Measurements from ENCODE around the gene TTLL11.

The TTLL11 gene

GRCh38 chr9:121853617-121854395, 239.3 kb downstream of the TTLL11 start:
- Histone ChIP-seq H3K4me3 (ENCODE audit: low read depth in 1 of 2, low read length in 1 of 2) (no peak overlapping the region), H3K27ac (no peak overlapping the region), H3K27me3 (no peaks in the 10 kb centered on the region), H3K9me3 (no peaks in the 10 kb centered on the region), H3K4me1 (ENCODE audit: control insufficient read depth in 1 of 2, insufficient read depth in 1 of 2, low read depth in 1 of 2, low read length in 1 of 2) (no peaks in the 10 kb centered on the region), H3K36me3 (no peaks in the 10 kb centered on the region)
- no peak for TF ChIP-seq CTCF (IDR thresholded peaks at IDR 0.05)

GRCh38 chr9:121852651-121853616, 240.2 kb downstream of the TTLL11 start:
- H3K9me3 ChIP-seq = no peaks in the 10 kb centered on the region
- no peaks in the 10 kb centered on the region for H3K36me3 ChIP-seq
- H3K27ac ChIP-seq = no peak overlapping the region
- H3K4me1 ChIP-seq (ENCODE audit: control insufficient read depth in 1 of 2, insufficient read depth in 1 of 2, low read depth in 1 of 2, low read length in 1 of 2) = no peaks in the 10 kb centered on the region
- no peaks in the 10 kb centered on the region for H3K27me3 ChIP-seq
- no peak overlapping the region for H3K4me3 ChIP-seq (ENCODE audit: low read depth in 1 of 2, low read length in 1 of 2)
- TF ChIP-seq CTCF (IDR thresholded peaks at IDR 0.05) = no peak

- TF ChIP-seq CTCF (IDR thresholded peaks at IDR 0.05) = no peak
- Histone ChIP-seq H3K4me3 (ENCODE audit: low read depth in 1 of 2, low read length in 1 of 2) (no peak overlapping the region), H3K27ac (no peak overlapping the region), H3K27me3 (no peaks in the 10 kb centered on the region), H3K36me3 (no peaks in the 10 kb centered on the region), H3K4me1 (ENCODE audit: control insufficient read depth in 1 of 2, insufficient read depth in 1 of 2, low read depth in 1 of 2, low read length in 1 of 2) (no peaks in the 10 kb centered on the region), H3K9me3 (no peaks in the 10 kb centered on the region)
Observed at GRCh38 chr9:121852241-121852640, 240.9 kb downstream of the TTLL11 start.

DNA sequence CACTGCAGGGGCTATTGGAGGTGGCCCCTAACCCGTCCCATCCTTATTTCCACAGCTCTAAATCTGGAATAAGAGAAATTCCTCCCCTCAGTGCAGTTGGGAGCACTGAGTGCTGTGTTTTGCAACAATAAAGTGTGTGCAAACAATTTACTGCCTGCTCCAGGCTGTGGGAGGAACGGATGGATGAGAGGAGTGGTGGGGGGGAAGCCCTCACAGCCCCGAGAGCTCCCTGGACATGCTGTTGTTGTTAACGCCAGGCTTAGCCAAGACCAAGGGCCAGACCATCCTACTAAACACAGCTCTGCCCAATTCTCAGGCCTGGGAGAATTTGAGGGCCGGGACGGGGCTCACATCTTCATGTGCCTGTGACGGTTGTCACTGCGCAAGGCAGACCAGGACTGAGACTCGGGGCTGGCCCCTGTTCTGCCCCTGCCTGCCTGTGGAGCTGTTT, 241.4 kb downstream of the TTLL11 start:
- Histone ChIP-seq H3K27ac (no peak overlapping the region), H3K4me3 (ENCODE audit: low read depth in 1 of 2, low read length in 1 of 2) (no peak overlapping the region), H3K4me1 (ENCODE audit: control insufficient read depth in 1 of 2, insufficient read depth in 1 of 2, low read depth in 1 of 2, low read length in 1 of 2) (no peaks in the 10 kb centered on the region), H3K27me3 (no peaks in the 10 kb centered on the region), H3K9me3 (no peaks in the 10 kb centered on the region), H3K36me3 (no peaks in the 10 kb centered on the region)
- TF ChIP-seq CTCF (IDR thresholded peaks at IDR 0.05) = no peak

GRCh38 chr9:121850366-121850765, 242.7 kb downstream of the TTLL11 start:
- H3K9me3 ChIP-seq = no peaks in the 10 kb centered on the region
- H3K4me3 ChIP-seq (ENCODE audit: low read depth in 1 of 2, low read length in 1 of 2) = no peak overlapping the region
- no peaks in the 10 kb centered on the region for H3K36me3 ChIP-seq
- no peak for TF ChIP-seq CTCF (IDR thresholded peaks at IDR 0.05)
- H3K4me1 ChIP-seq (ENCODE audit: control insufficient read depth in 1 of 2, insufficient read depth in 1 of 2, low read depth in 1 of 2, low read length in 1 of 2) = no peaks in the 10 kb centered on the region
- H3K27me3 ChIP-seq = no peaks in the 10 kb centered on the region
- H3K27ac ChIP-seq = no peak overlapping the region
